Suprapubic skin (tissue), 3 donors: ENCODE results near the gene UNC119.

Experiments used
- CTCF ChIP-seq, 2 donors: fragments of 200-600 bp in 1 of 2; fragments of 450-650 bp in 1 of 2; sonication (generic) in 1 of 2; IDR thresholded peaks; one replicate each; pipeline ENCODE4 v1.5.1; 2016 to 2019; ENCODE audit warnings: antibody characterized with exemption in 2 of 2, mild to moderate bottlenecking in 1 of 2, moderate library complexity in 1 of 2
- POLR2A ChIP-seq, 2 donors: fragments of 450-650 bp; IDR thresholded peaks; one replicate each; pipeline ENCODE4 v1.6.1; 2017; ENCODE audit warnings: antibody characterized with exemption in 2 of 2, mild to moderate bottlenecking in 2 of 2, moderate library complexity in 2 of 2

GRCh38 chr17:28567604-28568003 is 15.2 kb upstream of the UNC119 start:
- TF ChIP-seq CTCF (IDR thresholded peaks at IDR 0.05) (no peak), POLR2A (IDR thresholded peaks at IDR 0.05) (no peak)
